HG03175 (cell line): ENCODE measurements around the gene LRIT1.

Source experiments
- ATAC-seq: cut with Tn5 transposase; IDR thresholded peaks from one replicate; pipeline ENCODE4 v1.9.1; 2021; ENCODE audit warnings: mild to moderate bottlenecking, moderate library complexity; ENCODE audit not compliant: unreplicated experiment

The LRIT1 gene

GRCh38 chr10:84195044-84195830, 46.1 kb downstream of the LRIT1 start:
- ATAC-seq = no peak

- peak; percentile 84 for ATAC-seq
Measured at GRCh38 chr10:84194424-84195043, 46.8 kb downstream of the LRIT1 start, which contains the start of gene CDHR1. Gene CDHR1 (plus strand): TSS chr10:84194537. CDS start chr10:84194761, 224 bp downstream.

GRCh38 chr10:84193846-84194423, 47.4 kb downstream of the LRIT1 start:
- no peak for ATAC-seq

GRCh38 chr10:84193327-84193726, 48.0 kb downstream of the LRIT1 start:
- ATAC-seq = no peak

- ATAC-seq = no peak
Measured at GRCh38 chr10:84191106-84191505, 50.2 kb downstream of the LRIT1 start.

- ATAC-seq = no peak
Measured at GRCh38 chr10:84190621-84191020, 50.7 kb downstream of the LRIT1 start.

GRCh38 chr10:84188815-84189214, 52.5 kb downstream of the LRIT1 start:
- ATAC-seq = no peak

- no peak for ATAC-seq
Measured at GRCh38 chr10:84185526-84186175, 55.7 kb downstream of the LRIT1 start.

- no peak for ATAC-seq
Measured at GRCh38 chr10:84184517-84184916, 56.8 kb downstream of the LRIT1 start.

GRCh38 chr10:84181631-84182030, 59.7 kb downstream of the LRIT1 start:
- no peak for ATAC-seq
